AG04449 (cell line): ENCODE data around the gene ARHGAP25.

Source experiments
- CTCF ChIA-PET: fragments of 350-600 bp; formaldehyde crosslinking; extraction: SDS; loops from one replicate; lab custom pipeline; 2021; ENCODE audit warnings: antibody characterized with exemption; lab: Yijun Ruan, JAX
- POLR2A ChIA-PET: fragments of 400-600, 350-600 bp; formaldehyde crosslinking; extraction: SDS; loops from one replicate; lab custom pipeline; 2020; ENCODE audit warnings: antibody characterized with exemption, inconsistent platforms; lab: Yijun Ruan, JAX
- DNase-seq: peaks from one replicate; pipeline ENCODE4 v3.0.0-alpha.2; 2010; ENCODE audit warnings: low read depth, low spot score
- H3K4me3 ChIP-seq: 2 replicates; pipeline ENCODE4 v1.5.1; 2011; ENCODE audit warnings: low read depth, mild to moderate bottlenecking, control low read depth, low read length
- CTCF ChIP-seq: IDR thresholded peaks from one replicate; pipeline ENCODE4 v1.5.1; 2011; ENCODE audit warnings: mild to moderate bottlenecking, moderate library complexity, low read length, control low read depth, inconsistent platforms; ENCODE audit not compliant: insufficient read depth; ENCODE audit errors: missing control alignments

The ARHGAP25 gene

GRCh38 chr2:68784188-68784587 lies 49.6 kb downstream of the ARHGAP25 start:
- no peak overlapping the region for H3K4me3 ChIP-seq
- ChIA-PET CTCF (no interaction called here), POLR2A (no interaction called here)
- no peak for TF ChIP-seq CTCF
- DNase-seq, result no peak

GRCh38 chr2:68784915-68785314 lies 50.3 kb downstream of the ARHGAP25 start:
- no peak overlapping the region for H3K4me3 ChIP-seq
- TF ChIP-seq CTCF, result no peak
- ChIA-PET CTCF (no interaction called here), POLR2A (no interaction called here)
- DNase-seq, result no peak

- ChIA-PET POLR2A (no interaction called here), CTCF (interaction anchor here (3.6 kb wide), 1 partner anchor 36 kb away, joined by 20 read pairs; no protein-coding TSS in a partner anchor)
- no peak overlapping the region for H3K4me3 ChIP-seq
- no peak for TF ChIP-seq CTCF
- no peak for DNase-seq
Observed at GRCh38 chr2:68787356-68787755, 52.7 kb downstream of the ARHGAP25 start.

GRCh38 chr2:68789603-68790002 lies 55.0 kb downstream of the ARHGAP25 start:
- no peak for TF ChIP-seq CTCF
- ChIA-PET CTCF (interaction anchor here (3.6 kb wide), 1 partner anchor 38 kb away, joined by 20 read pairs; no protein-coding TSS in a partner anchor), POLR2A (no interaction called here)
- no peak overlapping the region for H3K4me3 ChIP-seq
- DNase-seq, result no peak

DNA sequence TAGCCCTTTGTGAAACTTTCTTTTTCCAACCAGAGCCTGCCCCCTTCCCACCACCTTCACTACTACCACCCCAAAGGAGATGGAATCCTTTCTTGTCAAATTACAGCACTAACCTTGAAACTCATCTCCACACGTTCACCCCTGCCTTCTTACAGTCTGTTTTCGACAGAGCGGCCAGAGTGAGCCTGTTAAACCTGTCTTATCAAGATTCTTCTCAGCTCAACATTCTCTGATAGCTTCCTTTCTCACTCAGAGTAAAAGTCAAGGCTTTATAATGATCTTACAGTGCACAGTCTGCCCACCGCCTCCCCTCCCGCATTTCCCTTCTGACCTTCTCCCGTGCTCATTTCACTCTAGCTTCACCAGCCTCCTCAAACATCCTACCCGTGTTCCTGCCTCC lies 56.0 kb downstream of the ARHGAP25 start:
- TF ChIP-seq CTCF, result no peak
- CTCF ChIA-PET, result interaction anchor here (1.1 to 1.4 kb wide), 2 partner anchors 16 to 39 kb away, joined by 3 to 5 read pairs; no protein-coding TSS in a partner anchor
- POLR2A ChIA-PET, result no interaction called here
- no peak overlapping the region for H3K4me3 ChIP-seq
- DNase-seq, result no peak

GRCh38 chr2:68791914-68792313 lies 57.3 kb downstream of the ARHGAP25 start:
- no peak for TF ChIP-seq CTCF
- no peak overlapping the region for H3K4me3 ChIP-seq
- DNase-seq, result no peak
- ChIA-PET CTCF (interaction anchor here (1.1 kb wide), 1 partner anchor 17 kb away, joined by 3 read pairs; no protein-coding TSS in a partner anchor), POLR2A (no interaction called here)
